ENCODE measurements around the gene TMEM123. TPM values are rescaled to one million over a fixed set of nuclear protein-coding genes. Genes with fewer than 3 reads are reported as not detected.

The TMEM123 gene
- total RNA-seq, 1 experiment from 2014 or later, result 116 TPM

GRCh38 chr11:102452461-102453301, at the start of gene TMEM123 (continued):
- TF ChIP-seq ZNF317 (CRISPR knock-in tag; IDR thresholded peaks at IDR 0.05; ENCODE audit: borderline replicate concordance, low read depth) (no peak), USF2 (CRISPR knock-in tag; IDR thresholded peaks at IDR 0.05) (no peak), ESRRA (CRISPR knock-in tag; IDR thresholded peaks at IDR 0.05; ENCODE audit: borderline replicate concordance) (peak; percentile 21; the same call in 1 of the 2 replicates), E2F5 (CRISPR knock-in tag; IDR thresholded peaks at IDR 0.05) (peak; percentile 54; the same call in 1 of the 2 replicates), KAT7 (CRISPR knock-in tag; IDR thresholded peaks at IDR 0.05; ENCODE audit: borderline replicate concordance) (0 out of 2 replicates have a peak, but pooled peaks have one; percentile 53), MAX (CRISPR knock-in tag; IDR thresholded peaks at IDR 0.05) (peak; percentile 58; the same call in 1 of the 2 replicates), GRHL2 (CRISPR knock-in tag; IDR thresholded peaks at IDR 0.05; ENCODE audit: insufficient replicate concordance, severe bottlenecking) (no peak), CTCF (IDR thresholded peaks at IDR 0.05) (no peak), NR3C1 (CRISPR knock-in tag; conservative IDR thresholded peaks at IDR 0.05; ENCODE audit: low read depth) (0 out of 2 replicates have a peak, but pooled peaks have one; percentile 45), SMAD3 (CRISPR knock-in tag; IDR thresholded peaks at IDR 0.05; ENCODE audit: borderline replicate concordance) (no peak), ZNF423 (CRISPR knock-in tag; IDR thresholded peaks at IDR 0.05) (peak; percentile 60), MXD4 (CRISPR knock-in tag; IDR thresholded peaks at IDR 0.05; ENCODE audit: borderline replicate concordance) (no peak), TP53 (CRISPR knock-in tag; IDR thresholded peaks at IDR 0.05) (peak; percentile 79), ZNF532 (CRISPR knock-in tag; IDR thresholded peaks at IDR 0.05; ENCODE audit: borderline replicate concordance) (no peak), ZNF396 (CRISPR knock-in tag; IDR thresholded peaks at IDR 0.05; ENCODE audit: borderline replicate concordance) (no peak), TEAD4 (CRISPR knock-in tag; IDR thresholded peaks at IDR 0.05) (no peak), RORB (CRISPR knock-in tag; IDR thresholded peaks at IDR 0.05) (no peak), MLX (CRISPR knock-in tag; IDR thresholded peaks at IDR 0.05) (no peak), ZSCAN18 (CRISPR knock-in tag; IDR thresholded peaks at IDR 0.05) (no peak), ZNF281 (CRISPR knock-in tag; IDR thresholded peaks at IDR 0.05) (no peak), CREB1 (CRISPR knock-in tag; IDR thresholded peaks at IDR 0.05) (no peak), JAZF1 (CRISPR knock-in tag; IDR thresholded peaks at IDR 0.05) (no peak)
